H9 (cell line): ENCODE results near the gene HES4. TPM values are rescaled to one million over a fixed set of nuclear protein-coding genes. Genes with fewer than 3 reads are reported as not detected.
A peak's percentile ranks its signal among the peaks of the same experiment; 100 is the strongest.

Source experiments
- DNase-seq: peaks from one replicate; pipeline ENCODE4 v3.0.0-alpha.2; 2017
- H2AFZ ChIP-seq: one replicate; pipeline ENCODE4 v1.6.1; 2013; ENCODE audit warnings: mild to moderate bottlenecking, low read length, control low read depth, moderate library complexity
- H2AK5ac ChIP-seq: 2 replicates; pipeline ENCODE4 v1.6.1; 2013; ENCODE audit warnings: low read length, control low read depth, mixed read lengths; ENCODE audit not compliant: insufficient read length
- H2BK120ac ChIP-seq: one replicate; pipeline ENCODE4 v1.6.1; 2013; ENCODE audit warnings: low read depth, mild to moderate bottlenecking, low read length, control low read depth, inconsistent platforms; ENCODE audit not compliant: poor library complexity, severe bottlenecking
- H2BK12ac ChIP-seq: 2 replicates; pipeline ENCODE4 v1.6.1; 2013; ENCODE audit warnings: low read length, control low read depth, mixed read lengths, low read depth; ENCODE audit not compliant: insufficient read length
- H2BK15ac ChIP-seq: 2 replicates; pipeline ENCODE4 v1.6.1; 2013; ENCODE audit warnings: low read depth, low read length, control low read depth
- H2BK20ac ChIP-seq: one replicate; pipeline ENCODE4 v1.6.1; 2013; ENCODE audit warnings: low read depth, mild to moderate bottlenecking, low read length, control low read depth, inconsistent platforms; ENCODE audit not compliant: poor library complexity, severe bottlenecking
- H2BK5ac ChIP-seq: 2 replicates; pipeline ENCODE4 v1.6.1; 2013; ENCODE audit warnings: low read length, control low read depth, mixed read lengths; ENCODE audit not compliant: insufficient read length
- H3K14ac ChIP-seq: 2 replicates; pipeline ENCODE4 v1.6.1; 2013; ENCODE audit warnings: low read length, control low read depth; ENCODE audit not compliant: insufficient read depth
- H3K18ac ChIP-seq: 2 replicates; pipeline ENCODE4 v1.6.1; 2013; ENCODE audit warnings: low read depth, mild to moderate bottlenecking, mixed read lengths, low read length, control low read depth; ENCODE audit not compliant: insufficient read length
- H3K23ac ChIP-seq: 2 replicates; pipeline ENCODE4 v1.6.1; 2013; ENCODE audit warnings: low read length, control low read depth, mixed read lengths, low read depth; ENCODE audit not compliant: insufficient read length
- H3K23me2 ChIP-seq: 2 replicates; pipeline ENCODE4 v1.6.1; 2013; ENCODE audit warnings: low read depth, mild to moderate bottlenecking, mixed read lengths, low read length, control low read depth; ENCODE audit not compliant: insufficient read length, poor library complexity, severe bottlenecking
- H3K27ac ChIP-seq: 2 replicates; pipeline ENCODE4 v1.5.1; 2013; ENCODE audit warnings: low read length, control low read depth, mixed read lengths, low read depth; ENCODE audit not compliant: insufficient read length
- H3K27me3 ChIP-seq: 2 replicates; pipeline ENCODE4 v1.6.1; 2013; ENCODE audit warnings: low read length, control low read depth, inconsistent platforms; ENCODE audit not compliant: insufficient read depth
- H3K4ac ChIP-seq: 2 replicates; pipeline ENCODE4 v1.6.1; 2013; ENCODE audit warnings: low read depth, mild to moderate bottlenecking, control low read depth, inconsistent platforms, low read length, moderate library complexity
- H3K4me1 ChIP-seq: 2 replicates; pipeline ENCODE4 v1.6.1; 2013; ENCODE audit warnings: low read length, control low read depth, inconsistent platforms; ENCODE audit not compliant: insufficient read depth
- H3K4me2 ChIP-seq: 2 replicates; pipeline ENCODE4 v1.6.1; 2013; ENCODE audit warnings: low read length, control low read depth, mixed read lengths; ENCODE audit not compliant: insufficient read length, insufficient read depth
- H3K56ac ChIP-seq: 2 replicates; pipeline ENCODE4 v1.6.1; 2013; ENCODE audit warnings: low read depth, mild to moderate bottlenecking, mixed read lengths, low read length, control low read depth; ENCODE audit not compliant: insufficient read length
- H3K79me1 ChIP-seq: 2 replicates; pipeline ENCODE4 v1.6.1; 2013; ENCODE audit warnings: low read depth, mild to moderate bottlenecking, moderate library complexity, low read length, control low read depth, inconsistent platforms; ENCODE audit not compliant: insufficient read depth, poor library complexity, severe bottlenecking
- H3K79me2 ChIP-seq: 2 replicates; pipeline ENCODE4 v1.6.1; 2013; ENCODE audit warnings: low read length, control low read depth, inconsistent platforms; ENCODE audit not compliant: insufficient read depth
- H3K9ac ChIP-seq: 2 replicates; pipeline ENCODE4 v1.6.1; 2013; ENCODE audit warnings: low read length, control low read depth, mixed read lengths; ENCODE audit not compliant: insufficient read length; ENCODE audit errors: extremely low read depth
- H3K9me3 ChIP-seq: one replicate; pipeline ENCODE4 v1.6.1; 2013; ENCODE audit warnings: low read depth, low read length, inconsistent platforms; ENCODE audit not compliant: control insufficient read depth
- H3T11ph ChIP-seq: one replicate; pipeline ENCODE4 v1.6.1; 2013; ENCODE audit warnings: mild to moderate bottlenecking, low read length, control low read depth, inconsistent platforms
- H4K20me1 ChIP-seq: one replicate; pipeline ENCODE4 v1.6.1; 2013; ENCODE audit not compliant: control insufficient read depth, insufficient read length, insufficient read depth
- H4K5ac ChIP-seq: 2 replicates; pipeline ENCODE4 v1.6.1; 2013; ENCODE audit warnings: low read depth, mild to moderate bottlenecking, mixed read lengths, low read length, control low read depth; ENCODE audit not compliant: insufficient read length
- H4K8ac ChIP-seq: replicated peaks from 2 replicates; pipeline ENCODE4 v1.6.1; 2013; ENCODE audit warnings: low read length, control low read depth, mixed read lengths, low read depth; ENCODE audit not compliant: insufficient read length
- H4K91ac ChIP-seq: 2 replicates; pipeline ENCODE4 v1.6.1; 2013; ENCODE audit warnings: low read depth, mild to moderate bottlenecking, moderate library complexity, mixed read lengths, low read length, control low read depth; ENCODE audit not compliant: insufficient read length
- H3K27ac Mint-ChIP-seq, 3 experiments: 2 replicates in 2 of 3; 3 replicates in 1 of 3; pipeline ENCODE4 v1.8.0; 2020 to 2021; ENCODE audit warnings: mixed read lengths in 3 of 3, mild to moderate bottlenecking in 1 of 3, moderate library complexity in 1 of 3
- H3K27me3 Mint-ChIP-seq: 2 replicates; pipeline ENCODE4 v1.8.0; 2021; ENCODE audit warnings: low read depth, mild to moderate bottlenecking, moderate library complexity, mixed read lengths
- H3K36me3 Mint-ChIP-seq, 3 experiments: 2 replicates in 2 of 3; 3 replicates in 1 of 3; pipeline ENCODE4 v1.8.0; 2020 to 2021; ENCODE audit warnings: low read depth in 3 of 3, mixed read lengths in 3 of 3; ENCODE audit not compliant: insufficient read depth in 1 of 3
- H3K4me1 Mint-ChIP-seq, 2 experiments: 2 replicates each; pipeline ENCODE4 v1.8.0; 2020; ENCODE audit warnings: mixed read lengths in 2 of 2
- H3K4me3 Mint-ChIP-seq, 2 experiments: 2 replicates in 1 of 2; 3 replicates in 1 of 2; pipeline ENCODE4 v1.8.0; 2020 to 2021; ENCODE audit warnings: mild to moderate bottlenecking in 2 of 2, mixed read lengths in 2 of 2, moderate library complexity in 1 of 2
- H3K9me3 Mint-ChIP-seq, 2 experiments: 2 replicates in 1 of 2; 3 replicates in 1 of 2; pipeline ENCODE4 v1.8.0; 2020; ENCODE audit warnings: mild to moderate bottlenecking in 2 of 2, mixed read lengths in 2 of 2, moderate library complexity in 1 of 2
- WGBS: extraction: QIAGEN DNeasy Blood & Tissue Kit; methylation state at CpG from one replicate; pipeline ENCODE4 v1.1.7; 2013; ENCODE audit warnings: missing lambda C conversion rate, low lambda C conversion rate, mixed read lengths; ENCODE audit not compliant: insufficient read length; ENCODE audit errors: extremely low coverage; 5-methylcytosine and 5-hydroxymethylcytosine counted together
- total RNA-seq: library from RNA; stranded (reverse); gene quantifications from 2 replicates; pipeline ENCODE4 v1.2.1, GENCODE V29; 2021
- TF ChIP-seq, protein P1 (sequence below): fragments of 200-600 bp; sonication (generic); conservative IDR thresholded peaks from 3 replicates; pipeline ENCODE4 v1.8.0; 2021; ENCODE audit warnings: antibody characterized with exemption, mild to moderate bottlenecking

The HES4 gene
- total RNA-seq, 1 experiment from 2014 or later: 4.0 TPM

DNA sequence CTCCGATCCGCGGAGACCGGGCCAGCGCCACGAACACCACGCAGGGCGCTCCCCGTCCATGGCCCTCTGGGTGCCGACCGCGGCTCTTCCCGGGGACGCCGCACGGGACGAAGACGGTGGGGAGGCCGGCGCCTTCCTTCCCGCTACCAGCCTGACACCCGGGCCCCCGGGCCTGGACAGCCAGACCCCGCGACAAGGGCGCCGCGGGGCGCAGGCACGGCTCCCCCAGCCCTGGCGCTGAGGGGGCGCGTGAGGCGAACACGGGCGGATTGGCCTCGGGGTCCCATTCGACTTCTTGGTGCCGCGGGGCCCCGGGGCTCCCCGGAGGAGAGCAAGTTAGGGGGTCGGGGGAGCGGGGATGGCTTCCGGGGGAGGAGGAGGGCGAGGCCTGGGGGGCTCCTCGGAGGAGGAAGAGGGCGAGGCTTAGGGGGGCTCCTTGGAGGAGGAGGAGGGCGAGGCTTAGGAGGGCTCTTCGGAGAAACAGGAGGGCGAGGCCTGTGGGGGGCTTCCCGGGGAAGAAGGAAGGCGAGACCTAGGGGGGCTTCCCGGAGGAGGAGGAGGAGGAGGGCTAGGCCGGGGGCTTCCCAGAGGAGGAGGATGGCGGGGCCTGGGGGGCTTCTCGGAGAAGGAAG lies 40.0 kb downstream of the HES4 start:
- peak overlapping the region; percentile 8 for H3K4me2 ChIP-seq
- H3K9ac ChIP-seq: no peak overlapping the region
- H2AK5ac ChIP-seq: no peak overlapping the region
- no peaks in the 10 kb centered on the region for H3K9me3 ChIP-seq
- DNase-seq: no peak
- no peak overlapping the region for H2BK5ac ChIP-seq
- no peak overlapping the region for H3K18ac ChIP-seq
- no peaks in the 10 kb centered on the region for H4K20me1 ChIP-seq
- peaks cover 3% of the 10 kb centered on the region for H3K23me2 ChIP-seq
- H3K27ac Mint-ChIP-seq: no peak overlapping the region
- H3K23ac ChIP-seq: no peak overlapping the region
- H3K79me2 ChIP-seq: peaks cover 5% of the 10 kb centered on the region; the same call in 1 of the 2 replicates
- no peaks in the 10 kb centered on the region; a peak in 1 of 5 replicates for H3K9me3 Mint-ChIP-seq
- H3K36me3 Mint-ChIP-seq: peaks cover 12 to 49% (median 38%) of the 10 kb centered on the region in 3 experiments; a peak in 6 of 7 replicates
- peaks cover 4% of the 10 kb centered on the region; the same call in 1 of the 2 replicates for H3K27me3 ChIP-seq
- no peak overlapping the region for H3K27ac ChIP-seq
- H2AFZ ChIP-seq: no peak overlapping the region
- no peak overlapping the region for H3K14ac ChIP-seq
- no peak overlapping the region for H4K8ac ChIP-seq
- no peak overlapping the region for H2BK12ac ChIP-seq
- H3K27me3 Mint-ChIP-seq: peaks cover 19% of the 10 kb centered on the region
- H3K56ac ChIP-seq: no peak overlapping the region
- peaks cover 4% of the 10 kb centered on the region for H3K79me1 ChIP-seq
- H2BK120ac ChIP-seq: no peak overlapping the region
- H2BK20ac ChIP-seq: no peak overlapping the region
- H4K5ac ChIP-seq: no peak overlapping the region
- TF ChIP-seq, protein P1, sequence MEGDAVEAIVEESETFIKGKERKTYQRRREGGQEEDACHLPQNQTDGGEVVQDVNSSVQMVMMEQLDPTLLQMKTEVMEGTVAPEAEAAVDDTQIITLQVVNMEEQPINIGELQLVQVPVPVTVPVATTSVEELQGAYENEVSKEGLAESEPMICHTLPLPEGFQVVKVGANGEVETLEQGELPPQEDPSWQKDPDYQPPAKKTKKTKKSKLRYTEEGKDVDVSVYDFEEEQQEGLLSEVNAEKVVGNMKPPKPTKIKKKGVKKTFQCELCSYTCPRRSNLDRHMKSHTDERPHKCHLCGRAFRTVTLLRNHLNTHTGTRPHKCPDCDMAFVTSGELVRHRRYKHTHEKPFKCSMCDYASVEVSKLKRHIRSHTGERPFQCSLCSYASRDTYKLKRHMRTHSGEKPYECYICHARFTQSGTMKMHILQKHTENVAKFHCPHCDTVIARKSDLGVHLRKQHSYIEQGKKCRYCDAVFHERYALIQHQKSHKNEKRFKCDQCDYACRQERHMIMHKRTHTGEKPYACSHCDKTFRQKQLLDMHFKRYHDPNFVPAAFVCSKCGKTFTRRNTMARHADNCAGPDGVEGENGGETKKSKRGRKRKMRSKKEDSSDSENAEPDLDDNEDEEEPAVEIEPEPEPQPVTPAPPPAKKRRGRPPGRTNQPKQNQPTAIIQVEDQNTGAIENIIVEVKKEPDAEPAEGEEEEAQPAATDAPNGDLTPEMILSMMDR: no peak
- H3T11ph ChIP-seq: no peak overlapping the region
- no peak overlapping the region for H3K4ac ChIP-seq
- no peaks in the 10 kb centered on the region for H3K4me1 ChIP-seq
- H4K91ac ChIP-seq: no peak overlapping the region
- WGBS: no CpG with 5 or more reads among the region's 57 CpGs
- H3K4me1 Mint-ChIP-seq: peaks cover 7 to 11% of the 10 kb centered on the region in 2 experiments
- H2BK15ac ChIP-seq: no peak overlapping the region
- H3K4me3 Mint-ChIP-seq: peak overlapping the region; percentile 58 to 94
